HFF-Myc (cell line): ENCODE data around the gene D2HGDH.
"Not testable (repeated sequence)": the region's sequence is repeated elsewhere in the genome, so short reads cannot be mapped to it uniquely, and the experiment has no call there.

Experiments
- DNase-seq: peaks from one replicate; pipeline ENCODE4 v3.0.0-alpha.2; 2011; ENCODE audit warnings: low read depth; ENCODE audit errors: extremely low read depth
- H3K4me3 ChIP-seq: replicated peaks from 2 replicates; pipeline ENCODE4 v1.5.1; 2011; ENCODE audit warnings: low read depth, mild to moderate bottlenecking, control low read depth, low read length
- CTCF ChIP-seq: IDR thresholded peaks from 2 replicates; pipeline ENCODE4 v1.5.1; 2012; ENCODE audit warnings: mild to moderate bottlenecking, low read depth, low read length, control low read depth; ENCODE audit errors: missing control alignments

D2HGDH gene

GRCh38 chr2:241817126-241817820 is 82.8 kb downstream of the D2HGDH start:
- TF ChIP-seq CTCF: no peak
- no peak overlapping the region for H3K4me3 ChIP-seq
- DNase-seq: no peak

DNA sequence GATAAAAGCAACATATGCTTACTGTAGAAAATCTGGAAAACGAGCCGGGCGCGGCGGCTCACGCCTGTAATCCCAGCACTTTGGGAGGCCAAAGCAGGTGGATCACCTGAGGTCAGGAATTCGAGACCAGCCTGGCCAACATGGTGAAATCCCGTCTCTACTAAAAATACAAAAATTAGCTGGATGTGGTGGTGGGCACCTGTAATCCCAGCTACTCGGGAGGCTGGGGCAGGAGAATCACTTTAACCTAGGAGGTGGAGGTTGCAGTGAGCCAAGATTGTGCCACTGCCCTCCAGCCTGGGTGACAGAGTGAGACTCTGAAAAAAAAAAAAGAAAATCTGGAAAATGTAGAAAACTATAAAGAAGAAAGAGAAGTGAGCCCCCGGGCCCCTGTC is 83.4 kb downstream of the D2HGDH start:
- not testable (repeated sequence) for H3K4me3 ChIP-seq, DNase-seq
